ACC112 (cell line): Measurements from ENCODE around the gene SMIM14.
"Not testable (repeated sequence)": the region's sequence is repeated elsewhere in the genome, so short reads cannot be mapped to it uniquely, and the experiment has no call there.

Source experiments
- H2AFZ ChIP-seq: fragments of 200-600 bp; sonication (generic); one replicate; pipeline ENCODE4 v1.6.0; 2017; ENCODE audit warnings: antibody characterized with exemption, low read length; ENCODE audit not compliant: unreplicated experiment
- H3K27ac ChIP-seq: fragments of 200-600 bp; sonication (generic); 2 replicates; pipeline ENCODE4 v1.5.1; 2014; ENCODE audit warnings: low read depth, mild to moderate bottlenecking, antibody characterized with exemption, low read length, moderate library complexity
- H3K27me3 ChIP-seq: fragments of 200-600 bp; sonication (generic); 2 replicates; pipeline ENCODE4 v1.6.1; 2014; ENCODE audit warnings: mild to moderate bottlenecking, antibody characterized with exemption, low read length, moderate library complexity, mixed read lengths; ENCODE audit not compliant: insufficient read depth
- H3K36me3 ChIP-seq: fragments of 200-600 bp; sonication (generic); 2 replicates; pipeline ENCODE4 v1.6.1; 2016; ENCODE audit warnings: mild to moderate bottlenecking, antibody characterized with exemption, low read length, moderate library complexity, mixed read lengths; ENCODE audit not compliant: insufficient read depth
- H3K4me1 ChIP-seq: fragments of 200-600 bp; sonication (generic); one replicate; pipeline ENCODE4 v1.6.1; 2016; ENCODE audit warnings: low read length, mixed read lengths; ENCODE audit not compliant: insufficient read depth, unreplicated experiment, control insufficient read depth
- H3K4me3 ChIP-seq: fragments of 200-600 bp; sonication (generic); 2 replicates; pipeline ENCODE4 v1.5.1; 2014; ENCODE audit warnings: mild to moderate bottlenecking, low read depth, low read length
- H3K79me2 ChIP-seq: fragments of 200-600 bp; sonication (generic); one replicate; pipeline ENCODE4 v1.6.0; 2016; ENCODE audit warnings: low read length; ENCODE audit not compliant: control insufficient read depth, unreplicated experiment, insufficient read depth

SMIM14 gene

DNA sequence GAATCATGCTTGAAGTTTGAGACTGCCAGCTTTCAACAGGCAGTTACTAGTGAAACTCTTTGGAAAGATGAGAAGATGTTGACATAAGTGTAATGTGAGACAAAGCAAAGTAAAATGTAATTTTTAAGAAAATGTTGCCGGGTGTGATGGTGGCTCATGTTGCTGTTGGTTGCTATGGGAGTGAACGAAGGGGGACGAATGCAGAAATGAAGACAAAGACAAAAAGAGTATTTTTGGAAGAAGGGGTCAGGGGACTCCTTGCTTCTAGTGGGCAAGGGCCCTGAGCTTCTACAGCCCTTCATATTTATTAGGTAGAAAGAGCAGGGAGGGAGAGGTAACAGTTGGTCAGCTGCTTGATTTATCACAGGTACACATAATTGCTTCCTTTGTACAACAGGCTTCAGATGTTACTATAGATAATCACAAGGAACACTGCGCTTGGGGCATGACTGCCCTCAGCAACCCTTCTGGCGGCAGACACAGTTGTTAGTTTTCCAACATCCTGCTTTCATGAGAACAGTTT is 99.5 kb downstream of the SMIM14 start:
- peak overlapping the region; percentile 88 for H3K27ac ChIP-seq

DNA sequence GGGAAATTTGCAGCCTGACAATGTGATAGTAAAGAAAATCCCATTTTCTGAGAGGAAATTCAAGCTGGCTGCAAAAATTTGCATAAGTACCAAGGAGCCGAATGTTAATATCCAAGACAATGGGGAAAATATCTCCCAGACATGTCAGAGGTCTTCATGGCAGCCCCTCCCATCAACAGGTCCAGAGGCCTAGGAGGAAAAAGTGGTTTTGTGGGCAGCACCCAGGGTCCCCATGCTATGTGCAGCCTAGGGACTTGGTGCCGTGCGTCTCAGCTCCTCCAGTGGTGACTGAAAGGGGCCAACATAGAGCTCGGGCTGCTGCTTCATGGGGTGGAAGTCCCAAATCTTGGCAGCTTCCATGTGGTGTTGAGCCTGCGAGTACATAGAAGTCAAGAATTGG is 105.1 kb downstream of the SMIM14 start:
- Histone ChIP-seq H3K4me3 (no peak overlapping the region), H3K36me3 (peaks cover 12% of the 10 kb centered on the region)

More for the DNA sequence above, 99.5 kb downstream of the SMIM14 start:
- no peaks in the 10 kb centered on the region for H3K36me3 ChIP-seq
- no peak overlapping the region for H2AFZ ChIP-seq
- no peaks in the 10 kb centered on the region for H3K79me2 ChIP-seq
- H3K4me1 ChIP-seq, result peaks cover 17% of the 10 kb centered on the region
- H3K4me3 ChIP-seq, result no peak overlapping the region
- H3K27me3 ChIP-seq, result no peaks in the 10 kb centered on the region

DNA sequence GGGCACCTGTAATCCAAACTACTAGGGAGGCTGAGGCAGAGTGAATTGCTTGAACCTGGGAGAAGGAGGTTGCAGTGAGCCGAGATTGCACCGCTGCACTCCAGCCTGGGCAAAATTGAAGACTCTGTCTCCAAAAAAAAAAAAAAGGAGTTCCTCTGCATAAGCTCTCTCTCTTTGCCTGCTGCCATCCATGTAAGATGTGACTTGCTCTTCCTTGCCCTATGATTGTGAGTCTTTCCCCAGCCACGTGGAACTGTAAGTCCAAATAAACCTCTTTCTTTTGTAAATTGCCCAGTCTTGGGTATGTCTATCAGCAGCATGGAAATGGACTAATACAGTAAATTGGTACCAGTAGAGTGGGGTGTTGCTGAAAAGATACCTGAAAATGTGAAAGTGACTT is 106.4 kb downstream of the SMIM14 start:
- not testable (repeated sequence) for H3K27ac ChIP-seq, H3K27me3 ChIP-seq, H2AFZ ChIP-seq, H3K4me3 ChIP-seq
- Histone ChIP-seq H3K4me1 (peaks cover 11% of the 10 kb centered on the region), H3K36me3 (peaks cover 12% of the 10 kb centered on the region), H3K79me2 (peaks cover 11% of the 10 kb centered on the region)

More for the DNA sequence above, 105.1 kb downstream of the SMIM14 start:
- Histone ChIP-seq H3K27me3 (no peaks in the 10 kb centered on the region), H3K4me1 (peaks cover 9% of the 10 kb centered on the region), H2AFZ (no peak overlapping the region), H3K27ac (no peak overlapping the region), H3K79me2 (peaks cover 10% of the 10 kb centered on the region)

DNA sequence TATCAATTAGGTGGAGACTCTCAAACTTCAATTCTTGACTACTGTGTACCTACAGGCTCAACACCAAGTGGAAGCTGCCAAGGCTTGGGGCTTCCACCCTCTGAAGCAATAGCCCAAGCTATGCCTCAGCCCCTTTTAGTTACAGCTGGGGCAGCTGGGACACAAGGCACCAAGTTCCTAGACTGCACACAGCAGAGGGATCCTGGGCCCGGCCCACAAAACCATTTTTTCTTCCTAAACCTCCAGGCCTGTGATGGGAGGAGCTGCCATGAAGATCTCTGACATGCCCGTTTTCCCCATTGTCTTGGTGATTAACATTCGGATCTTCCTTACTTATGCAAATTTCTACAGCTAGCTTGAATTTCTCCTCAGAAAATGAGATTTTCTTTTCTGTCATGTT is 108.0 kb downstream of the SMIM14 start:
- Histone ChIP-seq H3K4me3 (no peak overlapping the region), H3K4me1 (peaks cover 11% of the 10 kb centered on the region), H2AFZ (no peak overlapping the region), H3K27ac (no peak overlapping the region), H3K27me3 (no peaks in the 10 kb centered on the region), H3K36me3 (peaks cover 12% of the 10 kb centered on the region), H3K79me2 (peaks cover 26% of the 10 kb centered on the region)

DNA sequence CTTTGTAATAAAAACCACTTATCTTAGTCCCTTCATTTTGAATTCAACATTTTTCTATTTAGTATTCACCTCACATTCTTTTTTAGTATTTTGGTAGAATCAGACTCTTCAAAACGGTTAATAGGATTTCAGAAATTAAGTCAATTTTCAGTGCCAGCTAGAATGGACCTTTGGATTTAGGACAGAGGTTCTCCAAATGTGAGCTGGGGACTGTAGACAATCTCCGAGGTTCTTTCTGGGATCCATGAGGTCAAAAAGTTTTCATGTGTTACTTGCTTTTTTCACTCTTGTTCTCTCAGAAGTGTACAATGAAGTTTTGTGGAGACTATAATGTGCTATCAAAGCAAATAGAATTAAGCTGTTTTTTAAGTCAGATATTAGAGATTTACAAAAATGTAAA is 109.1 kb downstream of the SMIM14 start:
- Histone ChIP-seq H3K4me1 (peaks cover 16% of the 10 kb centered on the region), H3K4me3 (no peak overlapping the region), H3K79me2 (peaks cover 35% of the 10 kb centered on the region), H3K27ac (no peak overlapping the region), H3K27me3 (no peaks in the 10 kb centered on the region), H3K36me3 (peaks cover 12% of the 10 kb centered on the region), H2AFZ (no peak overlapping the region)

DNA sequence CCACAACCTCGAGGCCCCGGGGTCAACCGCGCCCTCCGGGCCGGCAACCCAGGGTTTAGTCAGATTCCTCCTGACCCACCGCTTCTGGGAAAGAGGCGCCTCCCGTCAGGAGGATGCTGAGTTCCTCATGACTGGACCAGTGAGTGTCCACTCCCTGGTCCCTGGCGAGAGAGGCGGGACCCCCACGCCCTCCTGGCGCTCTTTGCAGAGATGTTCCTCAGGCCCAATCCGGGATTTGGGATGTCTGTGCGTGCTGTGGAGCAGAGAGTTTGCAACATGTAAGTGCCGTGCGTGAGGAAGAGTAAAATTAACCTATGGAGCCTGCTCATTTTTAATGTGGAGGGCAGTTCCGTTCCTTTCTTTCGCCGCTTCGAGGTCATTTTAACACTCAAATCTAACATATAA is 110.6 kb downstream of the SMIM14 start:
- Histone ChIP-seq H3K4me3 (peak overlapping the region; percentile 88), H2AFZ (peak overlapping the region; percentile 73), H3K4me1 (peaks cover 25% of the 10 kb centered on the region), H3K27ac (peak overlapping the region; percentile 78), H3K36me3 (peaks cover 4% of the 10 kb centered on the region), H3K79me2 (peaks cover 46% of the 10 kb centered on the region), H3K27me3 (no peaks in the 10 kb centered on the region)

DNA sequence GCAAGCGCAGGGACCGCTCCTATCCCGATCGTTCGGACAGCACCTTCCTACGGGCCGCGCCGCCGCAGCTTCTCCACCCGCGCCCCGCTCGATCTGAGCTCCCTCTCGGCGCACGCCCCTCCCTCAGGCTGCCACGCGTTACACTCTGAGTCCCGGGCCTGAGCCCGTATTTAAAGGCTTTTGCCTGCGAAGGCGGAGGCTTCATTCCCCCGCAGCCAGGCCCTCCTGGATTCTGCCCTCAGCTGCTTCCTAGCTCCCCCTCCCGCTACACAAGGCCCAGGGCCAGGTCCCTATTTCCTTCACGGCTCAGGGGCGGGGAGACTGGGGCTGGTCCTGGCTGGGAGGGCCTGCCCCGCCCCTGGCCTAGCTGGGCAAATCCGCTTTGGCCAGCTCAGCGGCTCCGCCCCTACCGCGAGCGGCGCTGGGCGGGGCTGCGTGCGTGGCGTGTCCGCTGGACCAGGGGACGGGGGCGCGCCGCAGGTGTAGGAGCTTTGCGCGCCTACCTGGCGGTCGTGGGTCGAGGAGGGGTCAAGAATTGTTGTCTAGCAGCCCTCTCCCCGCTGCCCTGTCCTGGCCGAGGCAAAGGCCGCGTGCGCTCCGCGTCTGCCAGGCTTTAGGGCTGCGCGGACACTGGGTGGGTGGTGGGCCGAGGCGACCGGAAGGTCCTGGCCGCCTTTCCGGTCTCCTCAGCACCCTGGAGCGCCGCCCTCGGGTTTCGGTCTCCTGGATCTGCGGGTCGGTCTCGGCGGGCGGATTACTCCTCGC is 111.2 kb downstream of the SMIM14 start, which contains the start of gene UGDH:
UGDH (minus strand) TSS at position 144 of the 765 bp plus-strand sequence. CDS start 5,927 bp downstream, outside the sequence.
- peak within 1 kb of the TSS; percentile 73 for H2AFZ ChIP-seq
- H3K27ac ChIP-seq, result peak within 1 kb of the TSS; percentile 78
- no peaks in the 10 kb centered on the region for H3K27me3 ChIP-seq
- H3K36me3 ChIP-seq, result peaks cover 4% of the 10 kb centered on the region
- peaks cover 31% of the 10 kb centered on the region for H3K4me1 ChIP-seq
- peak within 1 kb of the TSS; percentile 88 for H3K4me3 ChIP-seq
- H3K79me2 ChIP-seq, result peaks cover 52% of the 10 kb centered on the region

DNA sequence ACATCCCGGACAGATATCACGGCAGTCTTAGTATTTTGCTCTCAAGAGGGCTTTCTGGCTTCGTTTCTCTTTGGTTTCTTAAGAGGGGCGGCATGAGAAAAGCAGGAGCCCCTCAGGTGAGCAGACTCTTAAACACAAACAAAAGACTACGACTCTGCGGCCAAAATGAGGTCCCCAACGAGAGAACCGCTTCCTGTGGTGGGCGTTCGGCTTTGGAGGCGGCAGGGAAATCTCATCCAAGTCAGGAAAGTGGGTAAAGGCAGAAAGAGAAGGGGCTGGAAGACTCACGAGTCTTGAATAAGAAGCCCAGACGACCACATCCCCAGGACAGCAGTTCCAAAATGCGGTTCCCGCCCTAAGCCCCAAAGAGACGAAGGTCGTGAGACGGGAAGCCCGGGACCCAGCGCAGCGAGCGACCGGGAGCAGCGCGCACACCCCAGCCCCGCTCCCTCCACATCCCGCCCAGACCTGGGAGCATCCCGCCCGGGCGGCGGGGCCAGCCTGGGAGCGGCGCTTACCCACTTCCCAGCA is 111.8 kb downstream of the SMIM14 start:
- Histone ChIP-seq H3K27ac (peak overlapping the region; percentile 78), H3K4me1 (peaks cover 37% of the 10 kb centered on the region), H3K36me3 (peaks cover 4% of the 10 kb centered on the region), H2AFZ (no peak overlapping the region), H3K79me2 (peaks cover 58% of the 10 kb centered on the region), H3K27me3 (no peaks in the 10 kb centered on the region), H3K4me3 (peak overlapping the region; percentile 88)

DNA sequence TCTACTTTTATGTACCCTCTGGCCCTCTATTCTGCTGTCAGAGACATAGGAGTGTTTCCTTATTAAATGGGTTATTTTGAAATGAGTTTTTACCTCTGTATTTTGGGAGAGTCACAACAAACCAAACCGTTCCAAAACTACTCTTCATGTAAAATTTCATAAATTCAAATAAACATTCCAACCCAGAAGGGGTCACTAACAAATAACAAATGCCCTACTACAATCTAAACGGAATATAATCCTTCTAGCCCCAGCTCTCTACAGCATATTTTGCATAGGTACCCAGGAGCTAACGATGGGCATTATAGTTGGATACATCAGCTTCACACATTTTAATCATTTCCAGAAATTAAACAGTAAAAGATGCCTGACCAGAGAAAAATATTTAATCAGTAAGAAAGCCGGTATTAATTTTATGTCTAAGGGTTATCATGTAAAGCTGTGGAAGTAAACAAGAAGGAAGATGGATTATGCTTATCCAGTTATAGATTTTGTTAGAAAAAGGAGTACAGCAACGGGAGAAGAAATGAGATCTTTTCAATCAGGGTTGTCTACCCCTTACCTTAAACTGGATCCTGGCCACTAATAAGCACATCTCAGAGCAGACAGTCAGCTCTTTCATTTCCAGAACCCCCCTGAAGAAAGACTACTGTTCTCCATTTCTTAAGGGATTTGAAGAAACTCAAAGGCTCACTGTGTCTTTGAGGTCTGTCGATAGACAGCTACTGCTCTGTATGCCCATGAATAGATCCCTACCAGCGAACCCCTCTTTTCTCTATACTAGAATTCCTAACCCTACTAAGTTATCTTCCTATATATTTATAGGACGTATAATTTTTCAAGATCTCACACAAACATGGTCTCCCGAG is 112.6 kb downstream of the SMIM14 start:
- H3K4me3 ChIP-seq, result peak overlapping the region; percentile 88
- H2AFZ ChIP-seq, result no peak overlapping the region
- H3K27me3 ChIP-seq, result no peaks in the 10 kb centered on the region
- H3K79me2 ChIP-seq, result peaks cover 64% of the 10 kb centered on the region
- peak overlapping the region; percentile 78 for H3K27ac ChIP-seq
- H3K36me3 ChIP-seq, result peaks cover 4% of the 10 kb centered on the region; the same call in 1 of the 2 replicates
- H3K4me1 ChIP-seq, result peaks cover 40% of the 10 kb centered on the region

DNA sequence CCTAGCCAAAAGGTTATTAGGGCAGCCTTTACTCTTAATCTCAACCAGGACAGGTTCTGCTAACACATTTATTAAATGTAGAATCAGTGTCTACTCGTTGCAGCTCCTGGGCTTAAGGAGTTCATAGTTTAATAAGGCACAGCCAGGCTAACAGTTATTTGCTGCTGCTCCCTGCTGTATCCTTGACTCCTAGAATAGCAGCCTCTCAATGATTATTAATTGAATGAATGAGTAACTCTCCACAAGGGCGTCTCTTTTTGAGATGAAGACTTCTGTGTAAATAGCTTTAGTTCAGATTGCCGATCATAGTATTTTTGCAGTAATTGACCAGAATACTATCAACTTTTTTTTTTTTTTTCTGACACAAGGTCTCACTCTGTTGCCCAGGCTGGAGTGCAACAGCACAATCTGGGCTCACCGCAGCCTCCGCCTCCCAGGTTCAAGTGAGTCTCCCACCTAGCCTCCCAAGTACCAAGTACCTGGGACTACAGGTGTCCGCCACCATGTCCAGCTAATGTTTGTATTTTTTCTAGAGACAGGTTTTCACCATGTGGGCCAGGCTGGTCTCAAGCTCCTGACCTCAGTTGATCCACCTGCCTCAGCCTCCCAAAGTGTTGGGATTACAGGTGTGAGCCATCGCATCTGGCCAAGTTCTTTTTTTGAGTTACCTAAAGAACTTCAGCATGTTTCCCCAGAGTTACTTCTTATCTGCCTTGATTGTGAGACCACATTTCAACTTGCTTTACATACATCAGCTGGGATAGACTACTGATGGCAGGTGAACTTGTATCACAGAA is 114.3 kb downstream of the SMIM14 start:
- Histone ChIP-seq H3K79me2 (peaks cover 75% of the 10 kb centered on the region), H2AFZ (no peak overlapping the region), H3K4me3 (peak overlapping the region; percentile 66), H3K27ac (peak overlapping the region; percentile 86), H3K36me3 (peaks cover 8% of the 10 kb centered on the region), H3K4me1 (peaks cover 40% of the 10 kb centered on the region), H3K27me3 (no peaks in the 10 kb centered on the region)
